SK-MEL-5 (cell line): Measurements from ENCODE around the gene SAT2. TPM values are rescaled to one million over a fixed set of nuclear protein-coding genes. Genes with fewer than 3 reads are reported as not detected.
A peak's percentile ranks its signal among the peaks of the same experiment; 100 is the strongest.

Experiments
- DNase-seq: peaks from one replicate; pipeline ENCODE4 v3.0.0-alpha.2; 2016; ENCODE audit warnings: low read depth, low spot score
- in situ Hi-C: cut with HindIII; loops from 2 replicates; pipeline ENCODE4 v1.10.0; 2016; ENCODE audit warnings: low sequenced_read_pairs, high pct_unique_total_duplicates, low pct_unique_long_range_greater_than_20kb
- polyA plus RNA-seq, 2 experiments: library from polyadenylated mRNA; depleted of rRNA; stranded (reverse); fragments of >200 nt; gene quantifications; 2 replicates each; pipeline ENCODE4 v1.2.3, GENCODE V29; 2015
- total RNA-seq: library from RNA; depleted of rRNA; stranded (reverse); fragments of >200 nt; shearing (Covaris generic); gene quantifications from 2 replicates; pipeline ENCODE4 v1.2.3, GENCODE V29; 2014; rRNA removed

Gene SAT2
- 49.6 and 56.3 TPM in 2 replicates for total RNA-seq
- polyA plus RNA-seq (2015; cell fraction: cytosol; rRNA removed): 59.7 and 72.4 TPM in 2 replicates
- polyA plus RNA-seq (2015; cell fraction: nucleus; rRNA removed): 337 and 359 TPM in 2 replicates

DNA sequence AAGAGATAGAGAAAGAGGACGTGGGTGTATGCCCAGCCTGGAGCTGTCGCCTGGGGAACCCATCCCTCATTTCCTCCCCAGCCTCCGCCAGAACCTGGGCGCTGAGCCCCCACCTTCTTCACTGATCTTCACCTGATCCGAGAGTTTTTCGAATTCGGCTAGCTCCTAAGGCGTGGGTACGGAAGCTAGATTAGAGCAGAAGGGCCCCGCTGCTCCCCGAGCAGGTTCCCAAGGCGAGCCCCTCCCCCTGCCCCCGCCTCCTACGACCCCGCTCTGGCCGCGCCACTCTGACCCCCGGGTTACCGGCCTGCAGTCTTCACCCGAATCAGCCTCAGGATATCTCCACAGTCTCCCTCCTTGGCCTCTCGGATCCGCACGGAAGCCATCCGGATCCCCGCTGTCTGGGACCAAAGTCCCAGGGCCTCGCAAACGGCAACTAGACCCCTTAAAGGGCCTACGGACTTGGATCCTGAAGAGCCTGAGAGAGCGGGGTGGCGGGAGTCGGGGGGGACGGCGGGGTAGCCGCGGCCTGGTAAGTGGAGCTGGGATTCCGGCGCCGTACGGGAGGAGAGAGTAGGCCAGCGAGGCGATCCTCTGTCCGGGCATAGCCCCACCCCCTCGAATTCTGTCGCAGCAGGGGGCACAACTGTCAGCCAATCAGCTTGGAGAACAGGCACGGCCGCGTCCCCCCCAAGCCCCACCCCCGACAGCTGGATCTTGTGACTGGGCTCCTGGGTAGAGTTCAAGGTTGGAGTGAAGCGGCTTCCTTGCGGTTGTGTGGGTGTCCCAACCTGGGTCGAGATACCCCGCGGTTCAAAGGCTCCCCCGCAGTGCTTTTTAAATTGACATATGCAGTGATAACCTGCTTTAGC lies at the start of gene SAT2:
Gene SAT2, minus strand, starts transcription at position 572 of the 872 bp plus-strand sequence. Its CDS starts 186 bp downstream, at position 386.
- peak; percentile 94 for DNase-seq
- in situ Hi-C loops: no loop called here

DNA sequence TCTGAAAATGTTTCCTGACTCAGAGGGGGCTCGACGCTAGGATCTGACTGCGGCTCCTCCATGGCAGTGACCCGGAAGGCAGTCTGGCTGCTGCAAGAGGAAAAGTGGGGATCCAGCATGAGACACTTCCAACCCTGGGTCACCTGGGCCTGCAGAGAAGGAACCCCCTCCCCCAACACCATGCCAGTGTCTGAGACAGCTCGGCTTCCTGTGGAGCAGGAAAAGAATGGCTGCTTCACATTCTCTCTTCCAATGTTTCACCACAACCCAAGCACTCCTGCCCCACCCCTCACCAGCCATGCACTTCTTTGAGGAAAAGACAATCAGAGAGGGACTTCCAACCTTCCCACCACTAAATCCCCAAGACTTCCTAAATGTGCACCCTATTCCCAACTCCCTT lies 48.9 kb upstream of the SAT2 start:
- DNase-seq: no peak
- in situ Hi-C loops: no loop called here

DNA sequence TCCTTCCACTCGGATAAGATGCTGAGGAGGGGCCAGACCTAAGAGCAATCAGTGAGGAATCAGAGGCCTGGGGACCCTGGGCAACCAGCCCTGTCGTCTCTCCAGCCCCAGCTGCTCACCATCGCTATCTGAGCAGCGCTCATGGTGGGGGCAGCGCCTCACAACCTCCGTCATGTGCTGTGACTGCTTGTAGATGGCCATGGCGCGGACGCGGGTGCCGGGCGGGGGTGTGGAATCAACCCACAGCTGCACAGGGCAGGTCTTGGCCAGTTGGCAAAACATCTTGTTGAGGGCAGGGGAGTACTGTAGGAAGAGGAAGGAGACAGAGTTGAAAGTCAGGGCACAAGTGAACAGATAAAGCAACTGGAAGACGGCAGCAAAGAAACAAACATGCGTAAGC lies 47.3 kb upstream of the SAT2 start:
- DNase-seq: no peak
- in situ Hi-C loops: no loop called here

DNA sequence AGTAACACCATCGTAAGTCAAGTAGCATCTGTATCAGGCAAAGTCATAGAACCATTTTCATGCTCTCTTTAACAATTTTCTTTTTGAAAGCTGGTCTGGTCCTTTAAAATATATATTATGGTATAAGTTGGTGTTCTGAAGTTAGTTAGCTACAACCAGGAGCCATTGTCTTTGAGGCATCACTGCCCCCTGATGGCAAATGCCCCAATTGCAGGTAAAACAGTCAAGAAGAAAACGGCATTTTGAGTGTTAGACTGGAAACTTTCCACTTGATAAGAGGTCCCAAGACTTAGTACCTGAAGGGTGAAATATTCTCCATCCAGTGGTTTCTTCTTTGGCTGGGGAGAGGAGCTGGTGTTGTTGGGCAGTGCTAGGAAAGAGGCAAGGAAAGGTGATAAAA lies 45.6 kb upstream of the SAT2 start:
- in situ Hi-C loops: no loop called here
- DNase-seq: peak; percentile 59

DNA sequence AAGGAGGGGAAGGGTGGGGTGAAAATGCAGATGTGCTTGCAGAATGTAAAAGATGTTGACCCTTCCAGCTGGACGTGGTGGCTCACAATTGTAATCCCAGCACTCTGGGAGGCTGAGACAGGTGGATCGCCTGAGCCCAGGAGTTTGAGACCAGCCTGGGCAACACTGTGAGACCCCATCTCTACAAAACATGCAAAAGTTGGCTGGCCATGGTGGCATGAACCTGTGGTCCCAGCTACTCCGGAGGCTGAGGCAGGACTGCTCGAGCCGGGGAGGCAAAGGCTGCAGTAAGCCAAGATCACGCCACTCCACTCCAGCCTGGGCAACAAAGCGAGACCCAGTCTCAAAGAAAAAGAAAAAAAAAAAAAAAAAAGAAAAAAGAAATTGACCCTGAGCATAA lies 40.9 kb upstream of the SAT2 start:
- in situ Hi-C loops: no loop called here
- no peak for DNase-seq

DNA sequence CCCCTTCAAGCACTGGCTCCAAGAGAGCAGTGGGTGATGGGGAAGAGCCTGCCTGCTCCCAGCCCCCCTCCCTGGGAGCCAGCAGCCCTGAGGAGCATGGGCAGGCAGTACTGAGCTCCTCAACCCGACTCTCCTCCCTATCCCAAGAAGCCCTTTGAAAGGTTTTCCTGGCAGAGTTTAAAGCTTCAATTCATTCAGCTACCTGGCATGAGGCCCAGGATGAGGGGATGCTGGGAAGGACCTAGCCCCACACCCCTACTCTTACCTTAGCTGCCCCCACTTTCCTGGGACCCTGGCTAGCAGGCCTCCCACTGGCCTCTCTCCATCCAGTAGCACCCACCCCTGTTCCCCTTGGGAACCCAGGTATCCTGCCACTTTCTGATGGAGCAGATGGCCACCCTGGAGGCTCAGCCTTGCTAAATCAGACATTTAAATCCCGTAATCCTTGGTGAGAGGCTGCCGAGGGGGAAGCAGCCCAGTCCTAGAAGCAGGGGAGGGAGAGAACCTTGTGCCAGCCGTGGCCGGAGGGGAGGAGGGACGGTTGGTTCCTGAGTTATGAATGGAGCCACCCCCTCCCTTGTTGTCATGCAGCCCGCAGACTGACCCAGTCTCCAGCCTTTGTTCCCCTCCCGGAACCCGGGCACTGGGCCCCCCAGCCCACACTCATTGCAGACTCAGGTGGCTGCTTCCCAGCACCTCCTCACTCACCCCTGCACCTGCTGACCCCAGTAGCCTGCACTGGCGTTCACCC lies 40.2 kb upstream of the SAT2 start:
- in situ Hi-C loops: no loop called here
- no peak for DNase-seq

DNA sequence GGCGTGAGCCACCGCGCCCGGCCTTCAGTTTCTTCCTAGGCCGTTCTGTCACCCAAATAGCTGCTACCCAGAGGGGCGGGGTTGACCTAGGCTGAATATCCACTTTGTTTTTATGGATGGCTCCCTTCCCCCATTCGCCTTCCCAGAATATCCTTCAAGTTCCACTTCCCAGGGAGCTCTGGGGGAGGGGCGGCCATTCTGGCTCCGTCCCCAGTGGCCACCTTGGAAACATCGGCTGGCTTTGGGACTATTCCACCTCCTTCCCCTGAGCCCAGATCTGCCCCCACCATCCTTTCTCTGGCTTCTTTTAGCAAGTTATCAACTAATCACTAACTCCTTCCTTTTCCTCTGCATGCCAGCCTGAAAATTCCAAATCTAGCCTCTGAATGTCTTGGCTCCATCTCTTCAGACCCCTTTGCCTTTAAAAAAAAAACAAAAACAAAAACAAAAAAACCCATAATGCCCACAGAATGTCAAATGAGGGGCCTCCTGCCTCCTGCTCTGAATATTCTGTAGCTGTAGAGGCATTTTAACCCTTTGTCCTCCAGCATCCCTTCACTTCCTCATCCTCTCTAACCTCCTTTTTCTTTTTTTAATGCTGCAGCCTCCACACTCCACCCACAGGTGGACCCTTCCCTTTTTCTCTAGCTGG lies 29.5 kb upstream of the SAT2 start:
- in situ Hi-C loops: no loop called here
- DNase-seq: peak; percentile 93

DNA sequence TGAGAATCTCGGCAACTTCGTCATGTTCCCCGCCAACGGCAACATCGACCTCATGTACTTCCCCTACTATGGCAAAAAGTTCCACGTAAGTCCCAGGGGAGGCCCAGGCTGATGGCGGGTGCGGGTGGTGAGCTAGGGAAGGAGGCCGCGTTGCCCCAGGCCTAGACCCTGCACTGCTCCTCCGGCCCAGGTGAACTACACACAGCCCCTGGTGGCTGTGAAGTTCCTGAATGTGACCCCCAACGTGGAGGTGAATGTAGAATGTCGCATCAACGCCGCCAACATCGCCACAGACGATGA lies 27.9 kb upstream of the SAT2 start:
- in situ Hi-C loops: no loop called here

DNA sequence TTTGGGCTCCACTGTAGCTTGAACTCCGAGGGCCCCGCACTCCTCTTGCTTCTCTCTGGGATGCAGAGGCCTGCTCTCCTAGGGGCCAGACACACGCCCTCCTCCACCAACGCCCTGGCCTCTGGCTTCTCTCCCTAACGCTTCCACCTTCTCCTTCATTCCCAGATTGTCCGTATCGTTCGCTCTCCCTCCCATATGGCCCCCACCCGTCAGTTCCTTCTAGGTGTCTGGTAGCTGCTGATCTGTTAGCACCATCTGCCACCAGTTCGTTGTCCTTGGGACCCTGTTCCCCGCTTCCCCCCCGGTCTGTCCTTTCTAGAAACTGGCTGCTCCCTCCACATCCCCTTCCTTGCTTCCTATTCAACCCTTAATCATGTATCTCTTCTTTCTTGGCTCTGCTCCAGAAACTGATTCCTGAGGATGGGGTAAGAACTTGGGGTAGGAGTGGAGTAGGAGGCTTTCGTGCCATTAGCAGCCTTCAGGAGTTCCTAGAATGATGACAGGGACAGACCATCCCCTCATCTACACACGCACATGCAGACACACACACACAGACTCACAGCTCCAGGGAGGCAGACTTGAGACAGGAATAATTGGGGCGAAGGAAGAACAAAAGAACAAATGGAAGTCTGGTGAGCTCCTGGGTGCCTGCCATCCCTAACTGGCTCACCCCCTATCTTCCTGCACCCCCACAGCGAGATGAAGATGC lies 27.4 kb upstream of the SAT2 start:
- in situ Hi-C loops: no loop called here
- DNase-seq: no peak

More for the DNA sequence above, 27.9 kb upstream of the SAT2 start:
- no peak for DNase-seq

DNA sequence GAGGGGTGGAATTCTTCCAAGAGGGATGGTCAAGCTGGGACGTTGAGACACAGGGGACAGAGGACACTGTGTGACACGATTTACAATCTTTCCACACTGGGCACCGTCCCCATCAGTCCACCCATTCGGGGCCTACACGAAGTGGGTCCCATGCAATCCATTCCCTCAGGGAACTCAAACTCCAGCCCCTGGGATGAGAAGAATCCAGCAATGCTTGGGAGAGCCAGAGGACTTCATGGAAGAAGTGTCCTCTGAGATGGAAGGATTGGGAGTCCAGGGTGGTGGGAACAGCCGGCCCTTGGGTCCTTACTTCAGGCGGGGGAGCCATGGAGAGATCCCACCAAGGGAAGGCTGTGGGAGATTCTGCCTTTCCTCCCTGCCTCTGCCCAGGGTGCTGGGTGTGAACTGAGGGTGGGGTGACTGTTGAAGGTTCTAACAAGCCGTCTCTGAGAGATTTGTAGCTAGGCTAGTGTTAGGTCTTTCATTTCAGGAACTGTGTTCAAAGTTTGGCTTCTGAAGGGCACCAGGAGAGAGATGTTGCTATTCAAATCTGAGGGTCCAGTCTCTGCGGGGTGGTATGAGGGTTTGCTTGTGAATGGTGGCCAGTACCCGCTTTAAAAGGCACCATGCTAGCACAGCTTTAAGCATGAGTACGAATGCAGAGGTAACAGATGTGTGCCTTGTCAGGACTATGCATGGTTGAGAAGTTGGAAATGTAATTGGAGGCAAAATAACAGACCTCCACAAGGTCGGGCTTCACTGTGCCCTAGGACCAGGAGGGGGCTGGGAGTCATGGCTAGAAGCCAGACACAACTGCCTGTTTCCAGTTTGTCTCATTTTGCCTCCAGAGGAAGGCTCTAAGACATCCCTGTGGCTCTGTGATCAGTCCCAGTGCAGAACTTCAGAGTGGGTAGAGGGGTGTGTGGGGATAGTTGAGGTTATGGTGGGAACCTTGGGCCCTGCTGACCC lies 25.1 kb upstream of the SAT2 start:
- no peak for DNase-seq
- in situ Hi-C loops: no loop called here

DNA sequence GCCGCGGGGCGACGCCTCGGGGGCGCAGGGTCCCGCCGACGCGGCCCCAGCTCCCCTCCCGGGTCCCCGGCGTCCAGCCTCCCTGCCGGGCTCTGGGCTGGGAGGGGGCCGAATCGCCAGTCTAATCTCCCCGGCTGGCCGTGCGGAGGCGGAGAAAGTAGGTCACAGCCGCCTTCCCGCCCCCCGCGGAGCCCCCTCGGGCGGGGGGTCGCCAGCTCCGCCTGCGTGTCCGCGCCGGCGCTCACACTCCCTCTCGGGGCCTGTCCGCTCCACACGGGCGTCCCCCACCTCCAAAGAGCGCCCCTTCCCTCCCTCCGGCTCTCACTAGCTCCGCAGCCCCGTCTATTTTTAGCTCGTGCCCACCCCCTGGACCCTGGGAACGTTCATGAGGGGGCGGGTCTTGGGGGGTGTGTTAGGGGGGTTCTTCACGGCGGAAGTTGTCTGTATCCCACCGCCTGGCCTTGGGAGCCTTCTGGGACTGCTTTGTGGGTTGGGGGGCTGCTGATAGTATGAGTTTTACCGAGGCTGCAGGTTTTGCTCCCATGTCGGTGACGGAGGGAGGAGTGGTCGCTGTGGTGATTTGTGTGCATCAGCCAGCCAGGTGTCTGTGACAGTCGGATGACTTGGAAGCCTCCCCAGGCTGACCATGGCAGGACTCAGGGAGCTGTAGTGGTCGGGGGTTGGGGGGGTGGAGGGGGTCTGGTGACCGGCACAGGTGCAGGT lies 24.2 kb upstream of the SAT2 start:
- no peak for DNase-seq
- in situ Hi-C loops: no loop called here

DNA sequence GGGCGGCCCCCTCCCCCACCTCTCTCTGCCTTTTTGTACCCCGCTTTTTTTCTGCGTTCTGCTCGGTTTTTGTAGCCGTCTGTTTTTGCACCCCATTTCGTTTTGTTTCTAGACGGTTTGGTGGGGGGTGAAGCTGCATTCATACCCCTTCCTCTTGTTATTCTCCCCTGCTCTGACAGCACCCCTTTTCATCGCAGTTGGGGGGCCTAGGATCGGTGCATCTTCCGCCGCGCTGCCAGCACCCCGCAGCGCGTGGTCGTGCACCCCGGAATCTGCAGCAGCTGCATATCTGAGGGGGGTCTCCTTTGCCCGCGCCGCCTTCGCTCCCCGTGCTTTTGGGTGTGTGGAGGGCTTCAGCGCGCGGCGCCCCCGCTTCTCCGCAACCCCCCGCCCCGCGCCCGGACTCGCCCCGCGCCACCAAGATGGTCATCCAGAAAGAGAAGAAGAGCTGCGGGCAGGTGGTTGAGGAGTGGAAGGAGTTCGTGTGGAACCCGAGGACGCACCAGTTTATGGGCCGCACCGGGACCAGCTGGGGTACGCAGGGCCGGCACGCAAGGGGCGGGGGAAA lies 23.6 kb upstream of the SAT2 start:
- no peak for DNase-seq
- in situ Hi-C loops: no loop called here

DNA sequence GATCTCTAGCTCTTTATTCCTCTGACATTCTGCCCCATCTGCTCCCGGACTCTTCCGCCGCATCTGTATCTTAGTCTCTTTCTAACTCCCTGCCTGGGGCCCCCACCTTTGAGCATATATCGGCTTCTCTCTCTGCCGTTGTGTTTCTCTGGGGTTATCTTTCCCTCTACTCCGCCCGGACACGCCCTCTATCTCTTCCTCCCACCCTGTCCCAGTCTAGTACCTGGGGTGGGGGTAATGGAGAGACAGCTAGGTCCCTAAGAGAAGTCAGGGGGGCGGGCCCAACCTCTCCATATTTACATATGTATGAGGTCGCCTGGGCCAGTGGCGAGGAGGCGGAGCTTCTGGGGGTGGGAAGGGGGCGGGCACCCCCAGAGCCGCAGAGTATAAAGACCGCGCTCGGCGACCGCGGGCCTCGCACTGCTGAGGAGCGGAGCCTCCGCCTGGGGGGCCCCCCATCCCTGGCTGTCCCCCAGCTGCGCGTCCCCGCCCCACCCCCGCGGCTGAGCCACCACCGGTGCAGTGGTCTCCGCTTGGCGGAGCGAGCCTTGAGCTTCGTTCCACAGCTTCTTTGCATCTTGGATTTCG lies 23.0 kb upstream of the SAT2 start, which contains the start of gene ATP1B2:
Gene ATP1B2, plus strand, starts transcription at position 418 of the 588 bp plus-strand sequence. CDS start 593 bp downstream, outside the sequence.
- in situ Hi-C loops: no loop called here
- peak; percentile 64 for DNase-seq

DNA sequence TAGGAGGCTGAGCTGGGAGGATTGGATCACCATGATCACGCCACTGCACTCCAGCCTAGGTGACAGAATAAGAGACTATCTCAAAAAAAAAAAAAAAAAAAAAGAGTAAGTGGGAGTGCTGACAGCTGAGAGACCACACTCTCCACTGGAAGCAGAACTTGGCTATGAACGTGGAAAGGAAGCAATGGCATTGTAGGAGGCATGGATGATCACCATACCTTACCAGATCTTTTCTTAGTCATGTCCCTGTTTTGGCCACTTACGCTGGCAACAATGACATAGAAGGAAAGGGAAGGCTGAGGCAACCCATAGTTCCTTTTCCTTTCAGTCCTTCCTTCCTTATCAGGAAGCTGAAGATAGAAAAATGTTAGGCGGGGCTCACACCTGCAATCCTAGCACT lies 19.4 kb upstream of the SAT2 start:
- in situ Hi-C loops: no loop called here
- DNase-seq: no peak

DNA sequence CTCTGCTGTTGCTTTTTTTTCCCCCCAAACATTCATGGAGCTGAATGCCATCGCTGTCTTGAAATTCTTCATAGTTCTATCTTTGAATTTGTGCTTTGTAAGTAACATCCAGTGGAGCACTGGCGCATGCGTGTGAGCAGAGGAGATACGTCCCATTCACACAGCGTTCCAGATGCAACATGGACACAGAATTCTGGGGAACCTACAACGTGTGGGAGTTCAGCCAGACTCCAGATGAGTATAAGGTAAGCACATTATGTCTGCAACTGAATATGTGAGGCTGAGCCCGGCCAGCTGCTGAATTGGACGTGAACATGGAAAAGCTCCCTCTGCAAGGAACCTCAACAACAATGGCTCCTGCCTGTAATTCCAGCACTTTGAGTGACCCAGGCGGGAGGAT lies 18.8 kb upstream of the SAT2 start:
- no peak for DNase-seq
- in situ Hi-C loops: no loop called here
